ENCODE results near the gene LBP. TPM values are rescaled to one million over a fixed set of nuclear protein-coding genes. Genes with fewer than 3 reads are reported as not detected.
"Not testable (repeated sequence)": the region's sequence is repeated elsewhere in the genome, so short reads cannot be mapped to it uniquely, and the experiment has no call there.

LBP gene
- total RNA-seq, 2 experiments from 2014 or later, result not detected

DNA sequence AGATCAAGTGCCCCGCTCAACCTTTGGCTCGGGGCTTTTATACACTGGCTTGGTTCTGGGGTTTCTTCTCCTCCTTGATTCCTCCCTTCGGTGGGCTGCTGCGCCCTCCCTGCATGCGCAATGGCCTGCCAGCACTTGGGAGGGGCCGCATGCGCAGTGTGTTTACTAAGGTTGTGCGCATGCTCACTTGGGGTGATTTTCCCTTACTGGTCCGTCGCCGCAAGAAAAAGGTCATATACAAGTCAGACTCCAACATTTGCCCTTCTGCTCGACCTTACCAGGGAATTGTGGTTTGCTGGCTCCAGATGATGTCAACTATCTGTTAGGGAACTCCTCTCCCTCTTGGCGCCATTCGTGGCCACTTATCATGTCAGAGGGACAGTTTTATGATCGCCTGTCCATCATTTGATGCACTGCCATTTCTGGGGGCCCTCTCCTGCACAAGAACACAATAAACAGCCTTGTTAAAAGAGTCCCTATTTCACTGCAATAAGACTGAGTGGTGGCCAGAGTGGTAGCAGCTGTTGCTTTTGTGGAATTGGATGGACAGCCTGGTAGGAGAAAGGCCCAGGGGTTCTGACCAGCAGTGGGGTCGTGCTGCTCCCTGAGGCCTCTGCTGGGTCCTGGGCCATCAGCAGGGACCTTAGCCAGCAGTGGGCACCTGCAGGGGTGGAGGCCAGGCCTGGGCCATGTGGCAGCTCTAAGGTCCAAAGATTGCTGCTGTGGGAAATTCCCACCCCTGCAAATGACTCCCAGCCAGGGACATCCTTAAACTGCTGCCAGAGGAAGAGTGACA is 2.8 kb upstream of the LBP start:
- ChIA-PET POLR2A (no interaction called here), CTCF (interaction anchor here (0.7 kb wide), 1 partner anchor 13 kb away, joined by 3 read pairs; no protein-coding TSS in a partner anchor)

DNA sequence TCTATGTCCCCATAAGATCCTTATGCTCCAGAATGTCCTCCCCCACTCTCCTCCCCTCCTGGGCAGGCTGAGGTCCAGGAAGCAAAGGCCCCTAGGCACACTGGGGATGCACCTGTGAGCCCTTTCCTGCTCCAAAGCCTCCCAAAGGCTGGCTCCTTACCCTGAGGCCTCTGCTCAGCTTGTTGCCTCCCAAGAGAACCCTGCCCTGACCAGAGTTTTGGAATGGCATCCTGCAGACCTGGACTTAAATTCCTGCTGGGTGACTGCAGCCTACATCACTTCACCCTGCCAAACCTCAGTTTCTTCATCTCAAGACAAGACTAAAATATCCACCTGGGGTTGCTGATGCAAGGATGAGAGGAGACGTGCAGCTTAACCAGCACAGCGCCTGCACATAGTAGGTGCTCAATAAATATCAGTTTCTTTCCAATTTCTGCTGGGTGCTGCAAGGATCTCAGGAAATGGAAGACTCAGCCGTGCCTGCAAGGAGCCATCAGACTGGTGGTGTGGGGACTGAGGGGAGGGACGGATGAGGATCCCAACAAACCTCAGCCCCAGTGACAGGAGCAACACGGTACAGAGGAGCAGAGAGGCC is 2.1 kb upstream of the LBP start:
- POLR2A ChIA-PET, result no interaction called here
- CTCF ChIA-PET, result no interaction called here

DNA sequence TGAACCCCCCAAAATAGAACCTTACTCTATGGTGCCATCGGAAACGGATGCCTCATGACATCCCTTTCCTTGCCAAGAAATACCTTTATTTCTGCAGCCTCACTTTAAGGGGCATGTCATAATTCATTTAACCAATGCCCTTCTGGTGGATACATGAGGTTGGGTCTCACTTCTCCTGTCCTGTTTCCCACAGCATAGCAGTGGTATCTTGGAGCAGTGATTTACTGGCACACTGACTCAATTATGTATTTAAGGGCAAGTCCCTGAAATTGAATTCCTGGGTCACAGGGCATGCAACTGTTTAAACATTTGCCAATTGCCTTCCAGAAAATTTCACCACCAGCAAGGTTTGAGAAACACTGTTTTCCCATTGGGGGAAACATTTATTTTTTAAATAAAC is 639 bp upstream of the LBP start:
- POLR2A ChIA-PET, result no interaction called here
- CTCF ChIA-PET, result no interaction called here

DNA sequence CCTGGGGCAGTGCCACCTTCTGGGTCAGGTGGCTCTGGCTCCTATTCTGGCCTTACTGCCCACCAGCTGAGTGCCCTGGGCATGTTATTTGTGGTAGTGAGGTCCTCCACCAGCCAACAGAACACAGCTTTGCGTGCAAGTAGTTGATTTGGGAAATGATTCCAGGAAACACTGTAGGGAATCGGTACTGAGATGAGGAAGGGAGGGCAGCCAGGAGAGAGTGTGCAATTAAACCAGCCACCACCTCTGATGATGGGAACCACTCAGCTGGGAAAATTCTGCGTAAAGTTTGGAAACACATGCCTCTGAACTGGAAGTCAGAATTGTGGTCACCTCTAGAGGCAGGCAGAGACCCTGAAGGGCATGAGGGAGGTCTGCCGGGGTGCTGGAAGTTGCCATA is 459 bp downstream of the LBP start:
- POLR2A ChIA-PET, result no interaction called here

DNA sequence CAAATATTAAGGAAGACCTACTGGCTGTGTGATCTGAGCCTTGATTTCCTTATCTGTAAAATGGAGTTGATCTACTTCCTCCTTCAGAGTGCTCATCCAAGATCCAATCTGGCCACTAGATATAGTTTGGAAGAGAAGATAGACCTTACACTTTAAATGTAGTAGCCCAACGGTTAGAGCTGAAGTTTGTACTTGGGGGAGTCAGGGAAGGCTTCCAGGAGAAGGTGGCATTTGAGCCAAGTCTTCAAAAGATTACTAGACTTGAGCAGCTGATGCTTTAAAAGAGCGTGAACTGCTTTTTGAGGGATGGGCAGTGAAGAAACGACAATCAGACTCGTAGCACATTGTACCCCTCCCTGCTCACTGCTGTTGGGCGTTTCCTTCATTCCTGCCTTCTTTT is 3.6 kb downstream of the LBP start:
- CTCF ChIA-PET, result no interaction called here
- POLR2A ChIA-PET, result no interaction called here

More for the DNA sequence above, 459 bp downstream of the LBP start:
- CTCF ChIA-PET, result no interaction called here

DNA sequence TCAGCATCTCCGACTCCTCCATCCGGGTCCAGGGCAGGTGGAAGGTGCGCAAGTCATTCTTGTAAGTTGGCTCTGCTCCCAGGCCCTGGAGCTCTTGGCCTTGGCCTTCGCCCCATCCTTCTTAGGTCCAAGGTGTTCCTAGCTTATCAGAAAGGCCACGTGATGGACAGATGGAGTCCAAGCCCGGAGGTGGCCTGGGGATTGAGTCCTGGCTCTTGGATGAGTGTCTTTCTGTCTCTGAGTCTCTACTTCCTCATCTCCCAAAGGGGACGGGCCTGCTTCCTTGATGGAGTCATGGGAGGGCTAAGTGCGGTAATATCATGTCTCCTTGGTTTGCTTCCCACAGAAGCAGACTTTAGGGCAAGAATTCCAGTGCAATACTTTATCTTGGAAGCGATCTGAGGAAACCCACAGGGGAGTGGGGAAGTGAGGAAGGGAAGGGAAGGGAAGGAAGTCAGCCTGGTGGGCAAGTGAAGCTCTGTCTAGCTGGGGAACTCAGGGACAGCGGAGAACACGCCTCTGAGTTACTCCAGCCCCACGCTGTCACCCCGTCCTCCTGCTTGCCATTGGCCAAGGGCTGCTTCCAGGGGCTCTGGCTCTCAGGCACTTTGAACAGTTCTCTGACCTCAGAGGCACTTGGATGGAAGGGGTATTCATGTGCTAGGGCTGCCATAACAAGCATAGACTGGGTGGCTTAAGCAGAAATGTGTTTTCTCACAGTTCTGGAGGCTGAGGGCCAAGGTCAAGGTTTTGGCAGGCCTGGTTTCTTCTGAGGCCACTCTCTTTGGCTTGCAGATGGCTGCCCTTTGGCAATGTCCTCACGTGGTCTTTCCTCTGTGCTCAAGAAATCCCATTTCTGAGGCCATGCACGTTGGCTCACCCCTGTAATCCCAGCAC is 4.8 kb downstream of the LBP start:
- CTCF ChIA-PET, result no interaction called here
- POLR2A ChIA-PET, result interaction anchor here (0.6 kb wide), 1 partner anchor 910 kb away, joined by 3 read pairs; no protein-coding TSS in a partner anchor

DNA sequence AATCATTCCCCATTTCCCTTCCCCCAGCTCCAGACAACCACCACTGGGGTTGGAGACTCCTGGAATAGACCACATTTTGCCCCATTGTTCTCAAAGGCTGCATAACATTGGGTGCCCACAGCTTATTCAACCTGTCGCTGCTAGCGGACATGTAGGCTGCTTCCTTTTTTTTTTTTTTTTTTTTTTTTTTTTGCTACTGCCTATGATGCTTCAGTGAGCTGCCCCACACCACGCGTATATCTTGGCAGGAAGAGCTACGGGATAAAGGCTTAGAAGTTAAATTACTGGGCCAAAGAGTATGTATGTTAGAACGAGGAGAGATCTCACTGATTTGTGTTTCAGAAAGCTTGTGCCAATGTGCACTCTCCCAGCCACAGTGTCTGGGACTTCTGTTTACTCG is 7.0 kb downstream of the LBP start:
- ChIA-PET CTCF (no interaction called here), POLR2A (no interaction called here)

DNA sequence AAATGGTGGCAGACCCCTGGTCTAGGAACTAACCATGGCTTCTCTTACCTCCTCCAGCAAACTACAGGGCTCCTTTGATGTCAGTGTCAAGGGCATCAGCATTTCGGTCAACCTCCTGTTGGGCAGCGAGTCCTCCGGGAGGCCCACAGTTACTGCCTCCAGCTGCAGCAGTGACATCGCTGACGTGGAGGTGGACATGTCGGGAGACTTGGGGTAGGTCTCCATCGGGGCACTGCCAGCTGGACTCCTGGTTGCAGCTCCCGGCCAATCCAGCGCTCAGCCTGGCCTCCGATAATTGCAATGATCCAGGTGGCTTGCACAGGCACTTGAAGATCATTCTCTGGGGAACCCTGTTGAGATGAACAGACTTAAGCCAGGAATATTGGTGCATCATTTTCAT is 7.9 kb downstream of the LBP start:
- ChIA-PET CTCF (no interaction called here), POLR2A (no interaction called here)

DNA sequence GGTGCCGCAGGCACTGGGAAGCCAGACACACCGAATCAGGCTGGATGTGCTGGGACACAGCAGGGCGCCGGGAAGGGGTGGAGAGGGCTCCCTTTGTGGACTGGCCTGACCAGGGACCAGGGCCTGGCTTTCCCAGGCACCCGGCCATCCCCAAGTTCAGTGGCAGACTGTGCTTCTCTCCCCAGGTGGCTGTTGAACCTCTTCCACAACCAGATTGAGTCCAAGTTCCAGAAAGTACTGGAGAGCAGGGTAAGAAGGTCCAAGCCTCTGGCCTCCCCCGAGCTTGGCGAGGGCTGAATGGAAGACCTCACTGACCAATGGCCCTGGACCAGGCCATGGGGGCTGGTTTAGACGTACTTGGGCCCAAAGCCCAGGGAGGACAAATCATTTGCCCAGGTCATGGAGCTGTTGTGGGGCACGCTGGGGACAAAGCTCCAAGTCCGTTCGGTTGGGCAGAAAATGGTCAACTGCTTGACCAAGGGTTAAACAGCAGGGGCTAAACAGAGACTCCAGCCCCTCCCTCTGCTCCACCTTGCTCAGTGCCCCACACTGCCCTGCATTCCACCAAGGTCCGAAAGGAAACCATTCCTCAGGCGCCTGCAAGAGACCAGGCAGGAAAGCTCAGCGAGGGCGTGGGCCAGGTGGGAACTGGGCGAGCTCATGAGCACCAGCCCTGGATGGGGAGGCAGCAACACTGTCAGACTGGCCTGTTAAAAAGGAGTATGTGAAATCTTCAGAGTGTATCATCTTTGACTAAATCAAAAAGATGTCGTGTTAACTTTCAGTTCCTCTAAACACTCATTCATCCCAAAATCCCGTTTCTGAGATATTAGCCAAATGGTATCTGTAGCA is 9.1 kb downstream of the LBP start:
- ChIA-PET CTCF (interaction anchor here (1.1 kb wide), 1 partner anchor 17 kb away, joined by 3 read pairs; no protein-coding TSS in a partner anchor), POLR2A (no interaction called here)

DNA sequence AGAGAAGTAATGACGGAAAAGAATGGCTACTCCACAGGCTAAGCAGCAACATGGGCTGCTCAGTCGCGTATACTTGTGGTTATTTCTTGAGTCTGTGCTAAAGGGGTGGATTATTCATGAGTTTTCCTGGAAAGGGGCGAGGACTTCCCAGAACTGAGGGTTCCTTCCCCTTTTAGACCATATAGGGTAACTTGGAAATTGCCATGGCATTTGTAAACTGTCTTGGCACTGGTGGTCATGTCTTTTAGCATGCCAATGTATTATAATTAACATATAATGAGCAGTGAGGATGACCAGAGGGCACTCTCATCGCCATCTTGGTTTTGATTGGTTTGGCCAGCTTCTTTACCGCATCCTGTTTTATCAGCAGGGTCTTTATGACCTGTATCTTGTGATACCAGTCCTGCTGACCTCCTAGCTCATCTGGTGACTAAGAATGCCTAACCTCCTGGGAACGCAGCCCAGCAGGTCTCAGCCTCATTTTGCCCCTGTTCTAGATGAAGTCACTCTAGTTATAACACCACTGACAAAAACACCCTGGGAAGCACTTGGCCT is 11.4 kb downstream of the LBP start:
- POLR2A ChIA-PET, result no interaction called here

DNA sequence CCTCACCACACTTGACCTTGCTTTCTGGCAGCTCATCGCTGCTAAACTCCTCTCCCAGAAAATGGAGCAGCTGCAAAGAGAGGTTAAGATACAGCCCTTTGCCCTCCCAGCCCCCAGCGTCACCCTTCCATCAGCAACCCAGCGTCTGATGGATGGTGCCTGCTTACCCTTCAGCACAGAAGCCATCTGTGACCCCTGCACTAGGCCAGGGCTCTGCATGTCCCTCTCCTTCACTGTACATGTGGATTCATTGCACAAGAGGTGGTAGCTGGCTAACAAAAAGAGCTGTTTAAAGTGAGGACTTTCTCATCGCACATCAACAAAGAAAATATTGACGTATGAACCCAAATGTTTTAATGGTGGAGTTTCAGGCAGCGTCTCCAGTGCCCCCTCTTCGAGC is 12.3 kb downstream of the LBP start:
- CTCF ChIA-PET, result no interaction called here

More for the DNA sequence above, 11.4 kb downstream of the LBP start:
- CTCF ChIA-PET, result interaction anchor here (0.6 kb wide), 1 partner anchor 1215 kb away, joined by 3 read pairs; no protein-coding TSS in a partner anchor

DNA sequence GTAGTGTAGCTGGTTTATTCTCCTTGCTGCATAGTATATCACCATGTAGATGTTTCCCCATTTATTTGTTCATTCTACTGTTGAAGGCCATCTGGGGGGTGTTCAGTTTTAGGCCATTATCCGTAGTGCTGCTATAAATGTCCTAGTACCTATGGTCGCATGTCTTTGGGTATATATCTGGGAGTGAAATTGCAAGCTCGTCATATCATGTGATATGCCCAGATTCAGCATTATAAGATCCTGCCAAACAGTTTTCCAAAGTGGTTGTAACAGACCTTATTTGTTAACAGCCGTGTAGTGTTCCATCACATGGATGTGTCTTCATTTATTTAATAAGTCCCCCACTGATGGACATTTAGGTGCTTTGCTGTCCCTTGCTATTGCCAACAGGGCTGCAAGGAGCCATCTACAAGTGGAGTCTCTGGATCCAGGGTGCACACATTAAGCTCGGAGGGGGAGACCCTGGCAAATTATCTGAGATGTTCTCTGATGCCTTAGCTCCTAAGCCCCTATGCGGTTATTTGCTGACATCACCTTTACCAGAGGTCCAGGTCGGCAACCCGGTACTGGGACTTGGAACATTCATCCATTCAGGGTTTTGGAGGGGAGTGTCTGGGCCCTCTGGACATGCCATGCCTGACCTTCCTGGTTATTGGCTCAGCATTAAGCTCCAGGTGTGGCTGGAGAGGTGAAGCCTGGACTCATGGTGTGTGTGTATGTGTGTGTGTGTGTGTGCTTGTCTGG is 16.9 kb downstream of the LBP start:
- ChIA-PET POLR2A (no interaction called here), CTCF (no interaction called here)

More for the DNA sequence above, 12.3 kb downstream of the LBP start:
- POLR2A ChIA-PET, result no interaction called here

DNA sequence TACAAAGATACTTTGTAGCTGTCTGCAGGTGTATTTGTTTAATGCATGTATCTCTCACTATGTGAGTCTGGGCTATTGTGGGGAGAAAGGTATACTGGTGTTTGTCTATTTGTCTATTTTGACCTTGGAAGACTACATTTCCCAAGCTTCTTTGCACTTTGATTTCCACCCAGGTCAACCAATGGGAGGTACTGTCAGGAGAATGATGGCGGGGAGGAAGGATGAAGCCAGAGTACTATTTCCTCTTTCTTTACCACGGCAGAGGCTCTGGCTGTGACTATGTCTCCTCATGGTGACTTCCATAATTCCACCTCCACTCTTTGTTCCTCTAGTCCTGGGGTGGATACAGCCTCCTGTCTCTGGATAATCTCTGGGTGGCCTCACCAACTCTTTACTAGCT is 23.1 kb downstream of the LBP start:
- CTCF ChIA-PET, result interaction anchor here (1.5 kb wide), 1 partner anchor 13 kb away, joined by 5 read pairs; no protein-coding TSS in a partner anchor
- POLR2A ChIA-PET, result no interaction called here

DNA sequence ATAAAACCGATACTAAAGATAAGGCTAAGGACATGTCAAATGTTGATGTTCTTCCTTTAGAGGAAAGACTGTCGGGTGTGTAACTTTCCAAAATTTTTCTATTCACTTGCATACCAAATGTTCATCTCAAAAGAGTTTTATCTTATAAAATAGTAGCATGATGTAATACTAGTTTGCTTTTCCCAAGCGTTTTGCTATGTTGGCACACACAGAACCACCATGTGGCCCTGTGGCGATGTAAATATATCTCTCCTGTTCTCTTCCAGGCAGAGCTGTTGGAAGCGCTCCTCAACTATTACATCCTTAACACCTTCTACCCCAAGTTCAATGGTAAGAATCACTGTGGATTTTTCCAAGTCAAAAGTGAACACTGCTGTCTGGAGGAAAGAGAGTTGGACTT is 26.5 kb downstream of the LBP start:
- ChIA-PET POLR2A (no interaction called here), CTCF (no interaction called here)

DNA sequence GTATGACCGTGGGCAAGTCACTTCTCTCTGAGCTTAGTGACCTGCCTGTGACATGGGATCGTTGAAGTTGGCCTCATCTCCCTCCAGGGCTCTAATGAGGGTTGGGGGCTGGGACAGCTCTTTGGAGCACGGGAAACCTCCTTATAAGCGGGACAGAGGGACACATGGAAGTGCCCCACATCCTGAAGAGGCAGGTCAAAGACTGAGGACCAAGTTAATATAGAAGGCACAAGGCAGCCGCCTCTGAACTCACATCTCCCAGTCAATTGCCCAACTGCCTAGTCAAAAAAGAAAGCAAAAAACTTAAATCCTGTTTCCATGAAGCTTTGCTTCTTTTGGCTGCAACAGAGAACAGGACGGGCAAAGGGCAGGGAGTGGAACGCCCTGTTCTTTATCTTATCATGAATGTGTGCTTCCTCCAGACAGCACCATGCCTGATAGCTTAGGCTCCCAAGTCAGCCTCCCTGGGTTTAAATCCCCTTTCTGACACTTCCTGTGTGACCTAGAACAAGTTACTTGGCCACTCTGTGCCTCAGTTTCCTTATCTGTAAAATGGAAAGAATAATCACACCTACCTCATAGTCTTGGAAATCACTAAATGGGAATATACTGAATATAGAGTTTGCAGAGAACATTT is 27.1 kb downstream of the LBP start:
- ChIA-PET CTCF (no interaction called here), POLR2A (no interaction called here)

DNA sequence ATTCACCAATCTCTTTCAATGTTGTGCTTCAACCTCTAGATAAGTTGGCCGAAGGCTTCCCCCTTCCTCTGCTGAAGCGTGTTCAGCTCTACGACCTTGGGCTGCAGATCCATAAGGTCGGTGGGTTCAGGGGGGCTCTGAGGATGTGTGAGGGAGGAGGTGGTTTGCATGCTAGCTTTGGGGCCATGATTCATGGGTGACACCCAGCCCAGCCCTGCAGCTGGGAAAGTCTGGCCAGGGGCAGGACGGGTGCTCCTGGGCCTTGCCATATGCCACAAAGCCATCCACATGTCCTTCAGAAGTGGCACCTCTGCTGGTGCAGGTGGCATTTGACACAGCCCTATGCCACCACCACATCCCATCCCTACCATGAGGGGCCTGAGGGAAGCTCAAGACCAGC is 27.6 kb downstream of the LBP start:
- ChIA-PET POLR2A (no interaction called here), CTCF (interaction anchor here (0.7 to 1.0 kb wide), 3 partner anchors 12 to 696 kb away, joined by 3 to 4 read pairs (median 3); no protein-coding TSS in a partner anchor)

DNA sequence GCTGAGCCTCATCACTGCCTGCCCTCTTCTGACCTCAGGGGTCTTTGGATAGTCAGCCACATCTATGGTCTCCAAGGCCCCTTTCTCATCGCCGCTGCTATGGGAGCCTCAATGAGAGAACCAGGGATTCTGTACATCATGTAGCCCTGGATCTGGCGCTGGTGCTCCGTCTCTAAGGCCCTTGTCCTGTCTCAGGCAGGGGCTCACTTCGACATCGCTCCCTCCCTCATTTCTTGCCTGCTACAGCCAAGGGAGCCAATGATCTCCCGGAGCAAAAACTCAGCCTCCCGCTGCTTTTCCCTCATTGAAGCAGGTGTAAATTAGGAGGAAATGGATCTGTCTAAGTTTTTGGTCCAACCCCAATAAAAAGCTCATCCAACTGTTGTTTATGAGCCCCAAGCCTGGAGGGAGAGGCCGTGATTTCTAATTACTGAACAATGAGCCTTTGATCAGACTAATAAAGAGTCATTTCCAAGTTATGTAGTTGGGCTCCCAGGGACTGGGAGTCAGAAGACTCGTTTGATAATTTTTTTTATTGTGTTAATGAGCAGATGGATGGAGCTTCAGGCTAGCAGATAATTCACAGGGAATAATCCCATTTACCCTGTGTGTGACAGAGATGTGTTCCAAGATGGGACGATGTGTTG is 30.9 kb downstream of the LBP start:
- ChIA-PET CTCF (no interaction called here), POLR2A (no interaction called here)

DNA sequence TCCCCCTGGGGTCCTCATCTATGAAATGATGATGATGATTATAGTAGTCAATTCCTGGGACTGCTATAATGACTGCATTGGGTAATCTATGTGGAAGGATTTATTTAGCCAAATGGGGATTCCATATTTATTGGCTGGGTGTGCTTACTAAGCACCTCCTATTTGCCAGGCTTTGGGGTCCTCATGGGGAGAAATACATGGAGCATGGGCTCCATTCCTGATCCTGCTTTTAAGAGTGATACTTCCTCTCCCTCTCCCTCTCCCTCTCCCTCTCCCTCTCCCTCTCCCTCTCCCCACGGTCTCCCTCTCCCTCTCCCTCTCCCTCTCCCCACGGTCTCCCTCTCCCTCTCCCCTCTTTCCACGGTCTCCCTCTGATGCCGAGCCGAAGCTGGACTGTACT is 31.6 kb downstream of the LBP start:
- CTCF ChIA-PET, POLR2A ChIA-PET: not testable (repeated sequence)
